ENCODE results near the gene STK11IP. TPM values are rescaled to one million over a fixed set of nuclear protein-coding genes. Genes with fewer than 3 reads are reported as not detected.

The STK11IP gene
- total RNA-seq, 1 experiment from 2014 or later = 29.3 TPM

DNA sequence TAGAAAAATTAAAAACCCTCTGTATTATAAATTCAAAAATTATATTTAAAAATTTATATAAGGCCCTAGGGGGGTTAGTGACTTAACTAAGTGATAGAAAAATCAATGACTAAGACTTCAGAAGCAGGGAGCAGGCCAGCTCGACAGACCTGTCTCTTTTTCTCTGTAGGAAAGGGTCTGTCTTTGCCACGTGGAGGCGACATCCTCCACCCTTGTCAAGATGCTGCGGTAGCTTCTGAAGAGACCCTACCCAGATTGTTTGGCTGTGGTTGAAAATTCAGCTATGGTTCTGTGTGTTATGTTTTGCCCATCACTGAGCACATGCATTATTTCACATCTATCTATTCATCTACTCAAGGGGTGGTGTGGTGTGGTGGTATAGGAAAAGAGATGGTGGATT is 21.6 kb downstream of the STK11IP start:
- BruUV-seq (replicated peaks) = no TSS peak
- no peak for DNase-seq
- Mint-ChIP-seq H3K4me1 (ENCODE audit: low read depth, unreplicated experiment) (peaks cover 6% of the 10 kb centered on the region), H3K27me3 (ENCODE audit: unreplicated experiment) (peaks cover 9% of the 10 kb centered on the region), H3K36me3 (ENCODE audit: insufficient read depth, unreplicated experiment) (peaks cover 9% of the 10 kb centered on the region), H3K27ac (ENCODE audit: unreplicated experiment) (no peak overlapping the region), H3K4me3 (ENCODE audit: low read depth, unreplicated experiment) (no peak overlapping the region), H3K9me3 (ENCODE audit: low read depth, unreplicated experiment) (no peaks in the 10 kb centered on the region)
- no peak for TF ChIP-seq CTCF (IDR thresholded peaks at IDR 0.05; ENCODE audit: unreplicated experiment)
- intact Hi-C loops (cut with micrococcal nuclease; ENCODE audit: unreplicated experiment) = no loop called here
- CTCF ChIA-PET = interaction anchor here (1.3 kb wide), 1 partner anchor 70 kb away, joined by 7 read pairs; no protein-coding TSS in a partner anchor

DNA sequence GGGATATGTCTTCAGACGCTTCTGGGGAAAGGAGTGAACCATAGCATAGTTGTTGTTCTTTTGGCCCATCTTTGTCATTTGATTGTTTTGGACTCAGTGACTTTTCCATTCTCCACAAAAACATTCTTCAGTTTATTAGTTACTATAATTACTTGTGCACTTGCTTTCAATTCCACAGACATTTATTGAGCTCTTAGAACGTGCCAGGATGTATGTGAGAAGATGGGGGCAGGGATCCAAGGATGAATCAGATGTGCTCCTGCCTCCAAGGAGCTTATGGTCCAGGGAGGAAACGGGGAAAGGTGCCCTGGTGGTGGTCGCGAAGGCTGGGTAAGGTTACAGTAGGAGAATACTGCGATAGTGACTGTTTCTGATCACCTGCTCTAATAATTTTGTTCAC is 22.9 kb downstream of the STK11IP start:
- Mint-ChIP-seq H3K4me3 (ENCODE audit: low read depth, unreplicated experiment) (no peak overlapping the region), H3K4me1 (ENCODE audit: low read depth, unreplicated experiment) (peaks cover 6% of the 10 kb centered on the region), H3K9me3 (ENCODE audit: low read depth, unreplicated experiment) (no peaks in the 10 kb centered on the region), H3K36me3 (ENCODE audit: insufficient read depth, unreplicated experiment) (peaks cover under 1% of the 10 kb centered on the region), H3K27ac (ENCODE audit: unreplicated experiment) (no peak overlapping the region), H3K27me3 (ENCODE audit: unreplicated experiment) (peaks cover 9% of the 10 kb centered on the region)
- no TSS peak for BruUV-seq (replicated peaks)
- no peak for DNase-seq
- TF ChIP-seq CTCF (IDR thresholded peaks at IDR 0.05; ENCODE audit: unreplicated experiment) = no peak
- CTCF ChIA-PET = interaction anchor here (0.7 to 1.0 kb wide), 2 partner anchors 10 to 69 kb away, joined by 3 to 11 read pairs; no protein-coding TSS in a partner anchor
- intact Hi-C loops (cut with micrococcal nuclease; ENCODE audit: unreplicated experiment) = no loop called here

- no peaks in the 10 kb centered on the region for H3K9me3 Mint-ChIP-seq (ENCODE audit: low read depth, unreplicated experiment)
- TF ChIP-seq CTCF (IDR thresholded peaks at IDR 0.05; ENCODE audit: unreplicated experiment) = no peak
- DNase-seq = no peak
- no peak overlapping the region for H3K27ac Mint-ChIP-seq (ENCODE audit: unreplicated experiment)
- no TSS peak for BruUV-seq (replicated peaks)
- intact Hi-C loops (cut with micrococcal nuclease; ENCODE audit: unreplicated experiment) = no loop called here
- CTCF ChIA-PET = no interaction called here
- peaks cover 6% of the 10 kb centered on the region for H3K4me1 Mint-ChIP-seq (ENCODE audit: low read depth, unreplicated experiment)
- H3K36me3 Mint-ChIP-seq (ENCODE audit: insufficient read depth, unreplicated experiment) = peaks cover 3% of the 10 kb centered on the region
- H3K4me3 Mint-ChIP-seq (ENCODE audit: low read depth, unreplicated experiment) = no peak overlapping the region
- peaks cover 9% of the 10 kb centered on the region for H3K27me3 Mint-ChIP-seq (ENCODE audit: unreplicated experiment)
Observed at GRCh38 chr2:219621935-219622334, 24.3 kb downstream of the STK11IP start.

DNA sequence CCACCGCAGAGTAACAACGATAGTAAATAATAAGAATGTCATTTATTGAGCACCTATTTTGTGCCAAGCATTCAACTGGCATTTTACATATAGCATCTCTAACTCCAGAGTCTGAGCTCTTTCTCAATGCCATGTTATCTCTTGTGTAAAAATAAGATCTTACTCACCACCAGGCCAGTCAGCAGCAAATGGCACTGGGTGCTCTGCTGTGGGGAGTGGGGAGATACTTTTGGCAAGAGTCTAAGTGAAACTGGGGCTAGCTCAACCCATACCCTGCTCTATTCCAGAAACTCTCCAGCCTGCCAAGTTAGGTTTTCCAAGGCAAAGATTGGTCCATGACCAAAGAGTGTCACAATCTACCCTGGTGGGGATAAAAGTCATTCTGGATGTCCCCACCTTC is 24.8 kb downstream of the STK11IP start:
- CTCF ChIA-PET = no interaction called here
- DNase-seq = no peak
- Mint-ChIP-seq H3K4me1 (ENCODE audit: low read depth, unreplicated experiment) (peaks cover 6% of the 10 kb centered on the region), H3K36me3 (ENCODE audit: insufficient read depth, unreplicated experiment) (peaks cover 8% of the 10 kb centered on the region), H3K27ac (ENCODE audit: unreplicated experiment) (no peak overlapping the region), H3K4me3 (ENCODE audit: low read depth, unreplicated experiment) (no peak overlapping the region), H3K27me3 (ENCODE audit: unreplicated experiment) (peaks cover 9% of the 10 kb centered on the region), H3K9me3 (ENCODE audit: low read depth, unreplicated experiment) (no peaks in the 10 kb centered on the region)
- intact Hi-C loops (cut with micrococcal nuclease; ENCODE audit: unreplicated experiment) = no loop called here
- no TSS peak for BruUV-seq (replicated peaks)
- no peak for TF ChIP-seq CTCF (IDR thresholded peaks at IDR 0.05; ENCODE audit: unreplicated experiment)
